Fibroblast of lung (primary cell): ENCODE data around the gene EXOC6B.

ENCODE experiments used
- EZH2 ChIP-seq: IDR thresholded peaks from 2 replicates; pipeline ENCODE4 v1.5.1; 2012; ENCODE audit warnings: low read length, control low read depth, mild to moderate bottlenecking; ENCODE audit errors: missing control alignments
- TF ChIP-seq, protein P1 (sequence below), 2 donors: IDR thresholded peaks in 1 of 2; conservative IDR thresholded peaks in 1 of 2; 1 replicate in 1 of 2; 2 replicates in 1 of 2; pipeline ENCODE4 v1.5.1; 2011 to 2012; ENCODE audit warnings: low read length in 2 of 2, control low read depth in 1 of 2, inconsistent platforms in 1 of 2, low read depth in 1 of 2, mild to moderate bottlenecking in 1 of 2

DNA sequence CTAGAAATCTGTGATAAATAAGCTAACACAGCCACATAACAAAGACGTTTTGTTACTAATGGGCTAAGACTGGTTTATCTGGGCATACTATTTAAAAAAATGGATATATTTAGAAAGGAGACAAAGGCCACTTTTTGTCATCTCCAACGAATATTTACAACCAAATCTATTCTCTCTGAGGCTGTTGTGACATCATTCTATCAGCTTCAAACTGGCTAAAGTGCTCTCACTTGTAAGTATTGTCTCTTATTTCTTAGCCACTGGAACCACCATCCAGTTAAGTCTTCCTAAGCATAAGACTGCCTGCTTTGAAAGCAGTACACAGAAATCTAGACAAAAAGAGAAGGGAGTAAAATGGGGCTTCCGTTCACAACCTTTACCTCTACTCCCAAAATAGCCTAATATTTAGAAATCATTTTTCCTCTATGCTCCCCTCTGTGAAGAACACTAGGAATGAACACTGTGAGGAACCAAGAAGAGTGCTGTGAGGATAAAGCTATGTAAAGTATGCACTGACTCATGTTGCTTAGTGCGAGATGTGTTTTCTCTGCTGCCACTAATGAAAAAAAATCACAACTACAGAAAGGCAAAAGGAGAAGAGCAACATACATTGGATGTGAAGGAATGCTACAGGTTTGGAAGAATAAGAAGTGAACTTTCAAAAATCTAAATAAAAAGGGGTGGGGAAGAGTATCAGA is 264.1 kb downstream of the EXOC6B start:
- no peak for TF ChIP-seq EZH2
- TF ChIP-seq, protein P1, sequence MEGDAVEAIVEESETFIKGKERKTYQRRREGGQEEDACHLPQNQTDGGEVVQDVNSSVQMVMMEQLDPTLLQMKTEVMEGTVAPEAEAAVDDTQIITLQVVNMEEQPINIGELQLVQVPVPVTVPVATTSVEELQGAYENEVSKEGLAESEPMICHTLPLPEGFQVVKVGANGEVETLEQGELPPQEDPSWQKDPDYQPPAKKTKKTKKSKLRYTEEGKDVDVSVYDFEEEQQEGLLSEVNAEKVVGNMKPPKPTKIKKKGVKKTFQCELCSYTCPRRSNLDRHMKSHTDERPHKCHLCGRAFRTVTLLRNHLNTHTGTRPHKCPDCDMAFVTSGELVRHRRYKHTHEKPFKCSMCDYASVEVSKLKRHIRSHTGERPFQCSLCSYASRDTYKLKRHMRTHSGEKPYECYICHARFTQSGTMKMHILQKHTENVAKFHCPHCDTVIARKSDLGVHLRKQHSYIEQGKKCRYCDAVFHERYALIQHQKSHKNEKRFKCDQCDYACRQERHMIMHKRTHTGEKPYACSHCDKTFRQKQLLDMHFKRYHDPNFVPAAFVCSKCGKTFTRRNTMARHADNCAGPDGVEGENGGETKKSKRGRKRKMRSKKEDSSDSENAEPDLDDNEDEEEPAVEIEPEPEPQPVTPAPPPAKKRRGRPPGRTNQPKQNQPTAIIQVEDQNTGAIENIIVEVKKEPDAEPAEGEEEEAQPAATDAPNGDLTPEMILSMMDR (conservative IDR thresholded peaks at IDR 0.05 in 1 of 2, IDR thresholded peaks at IDR 0.05 in 1 of 2; ENCODE audit: low read depth in 1 of 2, low read length in 2 of 2) = no peak
